HEK293 (cell line): Measurements from ENCODE around the gene CBX2.

Experiments
- CTCF ChIA-PET: fragments of 350-600 bp; formaldehyde crosslinking; extraction: SDS; loops from one replicate; lab custom pipeline; 2021; ENCODE audit warnings: antibody characterized with exemption; lab: Yijun Ruan, JAX
- POLR2A ChIA-PET: fragments of 300-600 bp; formaldehyde crosslinking; extraction: SDS; loops from one replicate; lab custom pipeline; 2020; ENCODE audit warnings: antibody characterized with exemption, inconsistent platforms; lab: Yijun Ruan, JAX
- H3K27ac ChIP-seq: fragments of 200-500 bp; sonication (Bioruptor generic); 2 replicates; pipeline ENCODE4 v1.5.1; 2014; ENCODE audit warnings: low read depth, low read length, control low read depth, inconsistent platforms; ENCODE audit errors: extremely low read depth
- H3K36me3 ChIP-seq, 2 experiments: fragments of 200-500 bp in 1 of 2; sonication (Bioruptor generic) in 1 of 2; 1 replicate in 1 of 2; 2 replicates in 1 of 2; pipeline ENCODE4 v1.5.1; 2014 to 2017; ENCODE audit warnings: inconsistent platforms in 2 of 2, low read length in 2 of 2; ENCODE audit not compliant: control insufficient read depth in 2 of 2, insufficient read depth in 1 of 2
- H3K4me1 ChIP-seq: fragments of 200-500 bp; sonication (Bioruptor generic); 2 replicates; pipeline ENCODE4 v1.5.1; 2014; ENCODE audit warnings: mild to moderate bottlenecking, low read length, inconsistent platforms; ENCODE audit not compliant: control insufficient read depth, insufficient read depth
- H3K4me3 ChIP-seq: 2 replicates; pipeline ENCODE4 v1.5.1; 2011; ENCODE audit warnings: low read depth, mild to moderate bottlenecking, control low read depth, low read length, moderate library complexity
- H3K9me3 ChIP-seq: fragments of 200-500 bp; sonication (Bioruptor generic); 2 replicates; pipeline ENCODE4 v1.5.1; 2014; ENCODE audit warnings: low read depth, low read length, inconsistent platforms; ENCODE audit not compliant: control insufficient read depth, insufficient read depth
- GLI2 ChIP-seq: fragments of 450-650 bp; formaldehyde crosslinking; IDR thresholded peaks from 2 replicates; pipeline ENCODE4; 2017; ENCODE audit warnings: missing biosample characterization, missing genetic modification characterization, low read depth, borderline replicate concordance
- KLF1 ChIP-seq: fragments of 450-650 bp; formaldehyde crosslinking; IDR thresholded peaks from 2 replicates; pipeline ENCODE4 v1.5.1; 2016; ENCODE audit warnings: missing biosample characterization, missing genetic modification characterization
- OVOL3 ChIP-seq: fragments of 450-650 bp; formaldehyde crosslinking; IDR thresholded peaks from 2 replicates; pipeline ENCODE4 v1.5.1; 2016; ENCODE audit warnings: missing biosample characterization, missing genetic modification characterization
- SP3 ChIP-seq: fragments of 450-650 bp; formaldehyde crosslinking; IDR thresholded peaks from 2 replicates; pipeline ENCODE4 v1.5.1; 2016; ENCODE audit warnings: missing biosample characterization, missing genetic modification characterization
- ZBTB10 ChIP-seq: fragments of 450-650 bp; formaldehyde crosslinking; IDR thresholded peaks from 2 replicates; pipeline ENCODE4 v1.5.1; 2016; ENCODE audit warnings: missing biosample characterization, missing genetic modification characterization
- ZBTB21 ChIP-seq: fragments of 450-650 bp; formaldehyde crosslinking; IDR thresholded peaks from 2 replicates; pipeline ENCODE4 v1.5.1; 2017; ENCODE audit warnings: missing biosample characterization, missing genetic modification characterization
- ZFHX2 ChIP-seq: fragments of 450-650 bp; formaldehyde crosslinking; conservative IDR thresholded peaks from 2 replicates; pipeline ENCODE4 v1.5.1; 2016; ENCODE audit warnings: missing biosample characterization, missing genetic modification characterization
- ZFP69B ChIP-seq: fragments of 450-650 bp; formaldehyde crosslinking; IDR thresholded peaks from 2 replicates; pipeline ENCODE4 v1.5.1; 2016; ENCODE audit warnings: missing biosample characterization, missing genetic modification characterization
- ZIC2 ChIP-seq: fragments of 450-650 bp; formaldehyde crosslinking; IDR thresholded peaks from 2 replicates; pipeline ENCODE4 v1.5.1; 2016; ENCODE audit warnings: missing biosample characterization, missing genetic modification characterization
- ZNF280C ChIP-seq: fragments of 450-650 bp; formaldehyde crosslinking; IDR thresholded peaks from 2 replicates; pipeline ENCODE4 v1.5.1; 2016; ENCODE audit warnings: missing biosample characterization, missing genetic modification characterization
- ZNF398 ChIP-seq: fragments of 450-650 bp; formaldehyde crosslinking; IDR thresholded peaks from 2 replicates; pipeline ENCODE4 v1.5.1; 2017; ENCODE audit warnings: missing biosample characterization, missing genetic modification characterization
- ZNF626 ChIP-seq: fragments of 450-650 bp; sonication (Bioruptor Pico); formaldehyde crosslinking; IDR thresholded peaks from 2 replicates; pipeline ENCODE4 v1.5.1; 2018; ENCODE audit warnings: missing biosample characterization, missing genetic modification characterization, inconsistent platforms
- ZNF76 ChIP-seq: fragments of 450-650 bp; formaldehyde crosslinking; IDR thresholded peaks from 2 replicates; pipeline ENCODE4; 2016; ENCODE audit warnings: low read depth, missing biosample characterization, missing genetic modification characterization, borderline replicate concordance
- TF ChIP-seq, protein P1 (sequence below): fragments of 450-650 bp; formaldehyde crosslinking; IDR thresholded peaks from 2 replicates; pipeline ENCODE4 v1.5.1; 2017; ENCODE audit warnings: missing biosample characterization, missing genetic modification characterization
- TF ChIP-seq, protein P2 (sequence below): IDR thresholded peaks from 2 replicates; pipeline ENCODE4 v1.6.1; 2011; ENCODE audit warnings: mild to moderate bottlenecking, low read depth, low read length, borderline replicate concordance
- TF ChIP-seq, protein P3 (sequence below): fragments of 450-650 bp; formaldehyde crosslinking; IDR thresholded peaks from 2 replicates; pipeline ENCODE4 v1.5.1; 2016; ENCODE audit warnings: missing biosample characterization, missing genetic modification characterization

Gene CBX2

DNA sequence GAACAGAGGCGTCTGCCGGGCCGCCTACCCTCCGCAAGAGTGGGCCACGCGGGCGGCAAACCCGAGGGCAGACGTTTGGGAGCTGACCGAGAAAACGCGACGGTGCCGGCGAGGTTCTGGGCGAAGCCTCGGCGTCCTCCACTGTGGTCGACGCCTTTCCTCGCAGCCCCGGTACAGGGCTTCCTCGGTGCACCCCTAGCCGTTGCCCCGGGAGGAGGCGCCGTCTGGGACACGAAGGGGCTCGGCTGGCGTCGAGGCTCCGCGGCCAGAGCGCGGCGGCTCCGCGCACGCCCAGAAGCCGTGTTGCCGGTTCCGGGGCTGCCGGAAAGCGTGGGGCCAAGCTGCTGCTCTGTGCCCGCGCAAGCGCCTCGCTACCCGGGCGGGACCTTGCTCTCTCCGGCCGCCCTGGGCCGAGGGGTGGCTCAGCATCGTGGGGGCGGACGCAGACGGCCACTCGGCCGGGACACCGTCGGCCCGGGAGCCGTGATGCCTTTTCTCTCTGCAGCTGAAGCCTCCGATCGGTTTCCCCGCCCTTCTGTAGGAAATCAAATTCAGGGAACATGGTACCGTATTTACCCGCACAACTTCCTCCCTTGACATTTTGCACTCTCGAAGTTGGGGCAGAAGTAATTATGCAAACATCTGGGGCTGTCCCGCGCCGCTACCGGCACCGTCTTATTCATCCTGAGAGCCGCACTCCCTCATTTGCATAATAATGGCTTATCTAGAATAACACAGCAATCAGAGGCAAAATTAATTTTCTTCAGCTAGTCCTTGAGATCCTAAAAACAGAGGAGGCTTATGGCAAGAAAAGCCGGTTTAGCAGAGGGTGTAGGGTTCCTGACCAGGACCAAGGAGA lies 26.3 kb downstream of the CBX2 start (continued):
- TF ChIP-seq OVOL3 (tag by site-specific recombination) (no peak), SP3 (tag by site-specific recombination) (peak; percentile 41; the same call in 1 of the 2 replicates), ZFHX2 (peak; percentile 44), ZIC2 (tag by site-specific recombination) (no peak), ZFP69B (no peak), KLF1 (tag by site-specific recombination) (peak; percentile 41; the same call in 1 of the 2 replicates), ZBTB10 (tag by site-specific recombination) (peak; percentile 52; the same call in 1 of the 2 replicates), ZNF626 (tag by site-specific recombination) (no peak), ZBTB21 (tag by site-specific recombination) (no peak)
- TF ChIP-seq, protein P1, sequence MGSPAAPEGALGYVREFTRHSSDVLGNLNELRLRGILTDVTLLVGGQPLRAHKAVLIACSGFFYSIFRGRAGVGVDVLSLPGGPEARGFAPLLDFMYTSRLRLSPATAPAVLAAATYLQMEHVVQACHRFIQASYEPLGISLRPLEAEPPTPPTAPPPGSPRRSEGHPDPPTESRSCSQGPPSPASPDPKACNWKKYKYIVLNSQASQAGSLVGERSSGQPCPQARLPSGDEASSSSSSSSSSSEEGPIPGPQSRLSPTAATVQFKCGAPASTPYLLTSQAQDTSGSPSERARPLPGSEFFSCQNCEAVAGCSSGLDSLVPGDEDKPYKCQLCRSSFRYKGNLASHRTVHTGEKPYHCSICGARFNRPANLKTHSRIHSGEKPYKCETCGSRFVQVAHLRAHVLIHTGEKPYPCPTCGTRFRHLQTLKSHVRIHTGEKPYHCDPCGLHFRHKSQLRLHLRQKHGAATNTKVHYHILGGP = no peak
- TF ChIP-seq, protein P2, sequence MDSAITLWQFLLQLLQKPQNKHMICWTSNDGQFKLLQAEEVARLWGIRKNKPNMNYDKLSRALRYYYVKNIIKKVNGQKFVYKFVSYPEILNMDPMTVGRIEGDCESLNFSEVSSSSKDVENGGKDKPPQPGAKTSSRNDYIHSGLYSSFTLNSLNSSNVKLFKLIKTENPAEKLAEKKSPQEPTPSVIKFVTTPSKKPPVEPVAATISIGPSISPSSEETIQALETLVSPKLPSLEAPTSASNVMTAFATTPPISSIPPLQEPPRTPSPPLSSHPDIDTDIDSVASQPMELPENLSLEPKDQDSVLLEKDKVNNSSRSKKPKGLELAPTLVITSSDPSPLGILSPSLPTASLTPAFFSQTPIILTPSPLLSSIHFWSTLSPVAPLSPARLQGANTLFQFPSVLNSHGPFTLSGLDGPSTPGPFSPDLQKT = no peak
- TF ChIP-seq, protein P3, sequence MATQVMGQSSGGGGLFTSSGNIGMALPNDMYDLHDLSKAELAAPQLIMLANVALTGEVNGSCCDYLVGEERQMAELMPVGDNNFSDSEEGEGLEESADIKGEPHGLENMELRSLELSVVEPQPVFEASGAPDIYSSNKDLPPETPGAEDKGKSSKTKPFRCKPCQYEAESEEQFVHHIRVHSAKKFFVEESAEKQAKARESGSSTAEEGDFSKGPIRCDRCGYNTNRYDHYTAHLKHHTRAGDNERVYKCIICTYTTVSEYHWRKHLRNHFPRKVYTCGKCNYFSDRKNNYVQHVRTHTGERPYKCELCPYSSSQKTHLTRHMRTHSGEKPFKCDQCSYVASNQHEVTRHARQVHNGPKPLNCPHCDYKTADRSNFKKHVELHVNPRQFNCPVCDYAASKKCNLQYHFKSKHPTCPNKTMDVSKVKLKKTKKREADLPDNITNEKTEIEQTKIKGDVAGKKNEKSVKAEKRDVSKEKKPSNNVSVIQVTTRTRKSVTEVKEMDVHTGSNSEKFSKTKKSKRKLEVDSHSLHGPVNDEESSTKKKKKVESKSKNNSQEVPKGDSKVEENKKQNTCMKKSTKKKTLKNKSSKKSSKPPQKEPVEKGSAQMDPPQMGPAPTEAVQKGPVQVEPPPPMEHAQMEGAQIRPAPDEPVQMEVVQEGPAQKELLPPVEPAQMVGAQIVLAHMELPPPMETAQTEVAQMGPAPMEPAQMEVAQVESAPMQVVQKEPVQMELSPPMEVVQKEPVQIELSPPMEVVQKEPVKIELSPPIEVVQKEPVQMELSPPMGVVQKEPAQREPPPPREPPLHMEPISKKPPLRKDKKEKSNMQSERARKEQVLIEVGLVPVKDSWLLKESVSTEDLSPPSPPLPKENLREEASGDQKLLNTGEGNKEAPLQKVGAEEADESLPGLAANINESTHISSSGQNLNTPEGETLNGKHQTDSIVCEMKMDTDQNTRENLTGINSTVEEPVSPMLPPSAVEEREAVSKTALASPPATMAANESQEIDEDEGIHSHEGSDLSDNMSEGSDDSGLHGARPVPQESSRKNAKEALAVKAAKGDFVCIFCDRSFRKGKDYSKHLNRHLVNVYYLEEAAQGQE (tag by site-specific recombination) = no peak; the same call in 1 of the 2 replicates

DNA sequence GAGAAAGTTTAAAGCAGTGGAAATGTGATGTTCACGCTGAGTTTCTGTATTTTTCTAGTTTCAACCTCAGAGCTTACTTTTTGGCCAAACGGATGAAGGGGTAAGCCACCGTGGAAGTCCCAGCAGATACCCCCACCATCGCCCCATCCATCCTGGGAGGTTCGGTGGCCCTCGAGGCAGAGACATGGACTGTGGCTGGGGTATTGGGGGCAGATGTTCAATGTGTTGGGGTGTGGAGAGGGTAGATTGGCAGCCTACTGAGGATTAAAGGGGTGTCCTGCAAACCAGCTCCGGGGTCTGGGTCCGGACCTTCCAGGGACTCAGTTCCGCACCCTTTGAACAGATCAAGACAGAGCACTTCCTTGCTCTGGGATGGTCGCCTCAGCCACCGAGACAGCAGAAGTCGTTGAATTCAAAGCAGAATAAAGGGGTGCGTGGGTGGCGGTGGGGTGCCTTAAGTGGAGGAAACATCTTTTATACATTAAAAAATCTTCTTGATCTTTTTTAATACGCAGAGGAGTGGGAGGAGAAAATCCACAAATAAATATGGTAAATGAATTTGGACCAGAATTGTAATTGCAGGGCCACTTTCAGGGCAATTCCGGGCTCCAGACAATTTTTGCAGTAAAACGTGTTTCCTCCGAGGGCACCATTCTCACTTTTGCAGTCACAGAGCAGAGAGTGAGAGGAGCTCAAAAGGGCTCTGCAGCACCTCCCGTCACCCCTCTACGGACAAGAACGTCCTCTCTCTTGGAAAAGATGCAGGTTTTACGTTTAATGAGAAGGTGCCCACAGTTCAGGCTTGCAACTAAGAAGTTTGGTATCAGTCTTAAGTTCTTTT lies 27.1 kb downstream of the CBX2 start:
- no peaks in the 10 kb centered on the region for H3K9me3 ChIP-seq

More for the DNA sequence above, 27.1 kb downstream of the CBX2 start:
- H3K4me3 ChIP-seq = no peak overlapping the region
- ChIA-PET CTCF (interaction anchor here (0.6 to 4.1 kb wide), 8 partner anchors 8 to 172 kb away, joined by 3 to 18 read pairs (median 4); partner anchors contain the start of gene CBX8), POLR2A (interaction anchor here (0.9 to 4.0 kb wide), 2 partner anchors 8 to 34 kb away, joined by 3 to 24 read pairs; partner anchors contain the start of genes CBX4 and CBX8)
- TF ChIP-seq ZNF398 = no peak
- TF ChIP-seq ZNF280C (tag by site-specific recombination) = no peak
- no peak for TF ChIP-seq ZIC2 (tag by site-specific recombination)
- no peak for TF ChIP-seq GLI2 (tag by site-specific recombination)
- no peak for TF ChIP-seq ZNF76 (tag by site-specific recombination)
- H3K27ac ChIP-seq = no peak overlapping the region
- peaks cover 12% of the 10 kb centered on the region for H3K4me1 ChIP-seq
- H3K36me3 ChIP-seq = no peaks in the 10 kb centered on the region
